RPMI8226 (cell line): Measurements from ENCODE around the gene KRTAP19-4.

Experiments used
- DNase-seq: peaks from one replicate; pipeline ENCODE4 v3.0.0-alpha.2; 2015

Gene KRTAP19-4

DNA sequence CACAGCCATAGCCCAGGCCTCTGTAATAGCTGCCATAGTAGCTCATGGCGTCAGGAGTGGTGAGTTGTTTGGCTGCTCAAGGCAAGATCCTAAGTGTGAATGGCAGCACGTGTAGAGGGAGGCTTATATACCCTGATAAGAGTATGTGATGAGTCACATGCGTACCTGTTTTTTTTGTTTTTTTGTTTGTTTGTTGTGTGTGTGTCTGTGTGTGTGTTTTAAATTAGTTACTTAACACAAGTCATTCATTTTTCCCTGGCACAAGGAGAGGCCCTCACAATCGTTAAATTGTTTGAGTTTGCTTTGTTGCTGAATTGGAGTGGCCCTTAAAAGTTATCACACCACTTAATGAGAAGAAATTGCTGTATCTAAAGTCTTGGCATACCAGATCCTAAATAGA lies at the start of gene KRTAP19-4:
TSS of gene KRTAP19-4 (minus strand) at position 101 of the 400 bp plus-strand sequence. CDS start at position 46, 55 bp downstream.
- no peak for DNase-seq

DNA sequence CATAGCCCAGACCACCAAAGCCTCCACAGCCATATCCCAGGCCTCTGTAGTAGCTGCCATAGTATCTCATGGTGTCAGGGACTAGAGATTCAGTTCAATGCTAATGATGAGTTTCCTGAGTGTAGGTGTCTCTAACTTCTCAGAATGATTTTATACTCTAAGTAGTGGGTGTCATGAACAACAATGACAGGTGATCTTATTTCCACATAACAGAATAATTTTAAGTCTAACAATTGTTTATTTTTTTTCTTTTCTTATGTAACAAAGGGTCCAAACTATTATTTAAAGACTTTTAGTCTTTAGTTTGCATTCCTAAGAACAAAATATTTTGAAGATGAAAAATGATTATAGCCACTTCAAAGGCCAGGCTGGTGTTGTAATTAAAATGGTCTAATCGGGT lies 44.8 kb upstream of the KRTAP19-4 start, which contains the start of gene KRTAP19-6:
TSS of gene KRTAP19-6 (minus strand) at position 101 of the 400 bp plus-strand sequence. CDS start at position 70, 31 bp downstream.
- DNase-seq = no peak

- DNase-seq = no peak
Observed at GRCh38 chr21:30518876-30519275, 21.9 kb upstream of the KRTAP19-4 start.

DNA sequence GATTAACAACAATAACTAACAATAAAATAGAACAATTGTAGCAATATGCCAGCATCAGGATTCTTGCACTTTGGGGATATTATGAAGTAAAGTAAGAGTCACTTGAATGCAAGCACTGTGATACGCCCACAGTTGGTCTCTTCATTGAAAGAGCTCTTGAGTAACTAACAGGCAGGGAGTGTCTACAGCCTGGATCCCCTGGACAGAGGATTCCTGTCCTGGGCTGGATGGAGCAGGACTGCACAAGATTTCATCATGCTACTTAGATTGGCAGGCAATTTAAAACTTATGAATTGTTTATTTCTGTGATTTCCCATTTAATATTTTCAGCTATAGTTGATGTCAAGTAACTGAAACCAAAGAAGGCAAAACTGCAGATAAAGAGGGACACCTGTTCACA lies 18.7 kb upstream of the KRTAP19-4 start:
- no peak for DNase-seq

DNA sequence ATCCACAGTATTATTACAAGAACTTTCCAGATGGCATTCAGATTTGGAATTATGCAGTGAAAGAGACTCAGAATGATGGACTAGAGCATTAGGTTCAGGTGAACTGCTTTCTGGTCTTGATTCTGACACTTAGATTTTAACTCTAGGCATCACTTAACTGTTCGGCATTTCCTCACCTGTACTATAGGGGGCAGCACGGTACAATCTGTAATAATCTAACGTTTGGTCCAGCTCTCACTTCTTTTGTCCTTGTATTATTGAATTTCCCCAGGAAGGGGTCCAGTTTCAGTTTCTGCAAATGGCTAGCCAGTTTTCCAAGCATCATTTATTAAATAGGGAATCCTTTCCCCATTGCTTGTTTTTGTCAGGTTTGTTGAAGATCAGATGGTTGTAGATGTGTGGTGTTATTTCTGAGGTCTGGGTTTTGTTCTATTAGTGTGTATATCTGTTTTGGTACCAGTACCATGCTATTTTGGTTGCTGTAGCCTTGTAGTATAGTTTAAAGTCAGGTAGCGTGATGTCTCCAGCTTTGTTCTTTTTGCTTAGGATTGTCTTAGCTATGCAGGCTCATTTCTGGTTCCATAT lies 8.7 kb upstream of the KRTAP19-4 start:
- peak; percentile 37 for DNase-seq

GRCh38 chr21:30502041-30502440 lies 5.1 kb upstream of the KRTAP19-4 start, which contains the start of gene KRTAP19-5:
KRTAP19-5 (minus strand) TSS chr21:30502141; CDS start chr21:30502090, 51 bp downstream.
- no peak for DNase-seq

GRCh38 chr21:30491963-30492428 lies 5.0 kb downstream of the KRTAP19-4 start, which contains the start of gene KRTAP19-3:
KRTAP19-3 (minus strand) TSS chr21:30492013; CDS start chr21:30491957, 56 bp downstream.
- no peak for DNase-seq

GRCh38 chr21:30487336-30487735 lies 9.6 kb downstream of the KRTAP19-4 start, which contains the start of gene KRTAP19-2:
KRTAP19-2 (minus strand) TSS chr21:30487436; CDS start chr21:30487348, 88 bp downstream.
- no peak for DNase-seq

- DNase-seq = no peak
Observed at GRCh38 chr21:30486180-30486579, 10.8 kb downstream of the KRTAP19-4 start.

- no peak for DNase-seq
Observed at GRCh38 chr21:30482130-30482529, 14.8 kb downstream of the KRTAP19-4 start.

- no peak for DNase-seq
Observed at GRCh38 chr21:30480145-30480544, 16.8 kb downstream of the KRTAP19-4 start, which contains the start of gene KRTAP19-1. KRTAP19-1 (minus strand) TSS chr21:30480367; CDS start chr21:30480317, 50 bp downstream.

- no peak for DNase-seq
Observed at GRCh38 chr21:30479259-30479658, 17.7 kb downstream of the KRTAP19-4 start.

- DNase-seq = no peak
Observed at GRCh38 chr21:30478004-30478403, 19.0 kb downstream of the KRTAP19-4 start.

- no peak for DNase-seq
Observed at GRCh38 chr21:30468900-30469714, 27.9 kb downstream of the KRTAP19-4 start.

DNA sequence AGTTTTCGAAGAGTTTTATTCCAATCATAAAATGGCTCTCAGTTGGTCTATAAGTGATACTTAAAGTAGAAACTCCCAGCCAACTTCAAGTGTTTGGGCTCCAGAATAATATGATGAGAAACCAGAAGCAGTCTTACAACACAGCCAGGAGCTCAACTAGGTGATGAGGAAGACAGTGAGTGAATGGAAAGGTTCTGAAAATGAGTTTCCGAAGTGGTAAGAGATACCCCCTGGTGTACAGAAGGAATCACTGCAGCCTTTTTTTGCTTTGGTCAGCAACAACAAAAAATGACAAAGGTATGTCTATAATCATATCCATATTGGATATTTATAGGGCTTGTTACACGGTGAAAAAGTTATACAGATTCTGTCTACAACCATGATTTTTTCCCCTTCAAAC lies 33.3 kb downstream of the KRTAP19-4 start:
- DNase-seq = peak; percentile 14

DNA sequence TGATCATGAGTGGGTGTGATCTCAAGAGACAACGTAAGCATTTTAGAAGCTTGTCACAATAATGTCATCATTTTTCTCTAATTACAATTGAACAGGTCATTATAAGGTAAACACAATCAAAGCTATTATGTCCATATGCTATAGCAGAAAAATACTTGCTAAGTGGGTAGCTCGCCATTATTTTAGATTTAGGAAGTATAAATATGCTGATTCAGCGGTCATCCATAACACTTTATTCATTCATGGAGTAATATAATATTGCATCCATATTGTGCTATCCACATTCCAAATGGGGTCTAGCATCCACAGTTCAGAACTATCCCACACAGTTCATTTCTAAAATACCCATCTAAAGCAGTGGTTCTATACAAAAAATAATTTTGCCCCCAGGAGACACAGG lies 48.5 kb downstream of the KRTAP19-4 start:
- no peak for DNase-seq

DNA sequence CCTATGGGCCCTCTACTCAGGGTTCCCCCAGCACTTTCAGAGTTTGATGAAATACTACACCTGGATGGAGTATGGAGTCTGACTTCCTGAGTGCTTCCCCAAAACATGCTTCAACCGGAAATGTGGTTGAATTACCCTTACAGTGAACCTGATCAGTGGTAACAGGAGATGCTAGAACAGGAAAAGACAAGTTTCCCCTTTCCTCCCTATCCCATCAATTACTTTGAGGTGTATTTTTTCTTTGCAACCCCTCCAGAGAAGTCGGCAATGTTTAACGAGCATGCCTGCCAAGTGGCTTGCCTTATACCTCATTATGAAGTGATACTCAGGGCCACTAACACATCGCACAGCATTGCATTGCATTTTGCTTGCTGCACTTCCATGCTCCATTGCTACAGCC lies 49.9 kb downstream of the KRTAP19-4 start:
- no peak for DNase-seq
